ENCODE measurements around the gene GRM1. TPM values are rescaled to one million over a fixed set of nuclear protein-coding genes. Genes with fewer than 3 reads are reported as not detected.

Gene GRM1
- total and polyA plus RNA-seq, 9 of the 15 experiments (the other 6 are each of a cell fraction or from before 2014, with no cell fraction given) = not detected

GRCh38 chr6:146244630-146245143, 215.8 kb downstream of the GRM1 start:
- BruUV-seq (replicated peaks) = no TSS peak
- POLR2A ChIA-PET = no interaction called here
- Histone ChIP-seq H3K9me3 (replicated peaks; ENCODE audit: control insufficient read depth, insufficient read depth, low read depth, low read length) (no peaks in the 10 kb centered on the region), H3K9ac (ENCODE audit: insufficient read depth in 1 of 2, low read depth in 2 of 2, low read length in 2 of 2) (no peak overlapping the region), H3K79me2 (ENCODE audit: control insufficient read depth, insufficient read depth, low read length) (no peaks in the 10 kb centered on the region), H2AFZ (ENCODE audit: low read depth, low read length) (no peak overlapping the region), H3K4me2 (ENCODE audit: insufficient read depth, low read length) (no peak overlapping the region), H3K27me3 (ENCODE audit: control insufficient read depth in 2 of 2, insufficient read depth in 2 of 2, low read length in 2 of 2) (no peaks in the 10 kb centered on the region), H4K20me1 (replicated peaks; ENCODE audit: control insufficient read depth, insufficient read depth, low read length) (no peaks in the 10 kb centered on the region), H3K9me1 (ENCODE audit: control insufficient read depth, insufficient read depth, low read length) (no peaks in the 10 kb centered on the region), H3K4me1 (replicated peaks in 1 of 2; ENCODE audit: control insufficient read depth in 2 of 2, insufficient read depth in 2 of 2, low read length in 2 of 2) (no peaks in the 10 kb centered on the region), H3K36me3 (ENCODE audit: control insufficient read depth, insufficient read depth, low read length) (no peaks in the 10 kb centered on the region), H3K4me3 (no peak overlapping the region), H3K27ac (ENCODE audit: extremely low read depth, low read depth, low read length) (no peak overlapping the region)
- FAIRE-seq (no peak), DNase-seq (ENCODE audit: extremely low read depth in 1 of 4, low spot score in 3 of 4) (no peak), ATAC-seq (no peak)
- 4% methylated on average over 5 of the region's 5 CpGs for WGBS (ENCODE audit: insufficient coverage, low coverage, missing lambda C conversion rate)
- CTCF ChIA-PET (ENCODE audit: low intra/inter-chr PET ratio) = no interaction called here
- TF ChIP-seq MXD1 (CRISPR knock-in tag; IDR thresholded peaks at IDR 0.05; ENCODE audit: borderline replicate concordance, poor library complexity, severe bottlenecking) (no peak), THRA (IDR thresholded peaks at IDR 0.05) (no peak), CGGBP1 (CRISPR knock-in tag; IDR thresholded peaks at IDR 0.05) (no peak), HDAC3 (IDR thresholded peaks at IDR 0.05; ENCODE audit: borderline replicate concordance, partially characterized antibody) (no peak), CBX3 (IDR thresholded peaks at IDR 0.05; ENCODE audit: borderline replicate concordance in 1 of 2, low read length in 2 of 2) (no peak), POLR2H (tag; IDR thresholded peaks at IDR 0.05; ENCODE audit: low read depth) (no peak), MTA1 (IDR thresholded peaks at IDR 0.05; ENCODE audit: borderline replicate concordance) (no peak)
- intact Hi-C loops (cut with micrococcal nuclease) = no loop called here
- in situ Hi-C loops (cut with MboI) = no loop called here
